Measurements from ENCODE around the gene ATP11B.
A peak's percentile ranks its signal among the peaks of the same experiment; 100 is the strongest.

Gene ATP11B

GRCh38 chr3:182913889-182914288 is 120.6 kb downstream of the ATP11B start:
- DNase-seq = peak; percentile 11

DNA sequence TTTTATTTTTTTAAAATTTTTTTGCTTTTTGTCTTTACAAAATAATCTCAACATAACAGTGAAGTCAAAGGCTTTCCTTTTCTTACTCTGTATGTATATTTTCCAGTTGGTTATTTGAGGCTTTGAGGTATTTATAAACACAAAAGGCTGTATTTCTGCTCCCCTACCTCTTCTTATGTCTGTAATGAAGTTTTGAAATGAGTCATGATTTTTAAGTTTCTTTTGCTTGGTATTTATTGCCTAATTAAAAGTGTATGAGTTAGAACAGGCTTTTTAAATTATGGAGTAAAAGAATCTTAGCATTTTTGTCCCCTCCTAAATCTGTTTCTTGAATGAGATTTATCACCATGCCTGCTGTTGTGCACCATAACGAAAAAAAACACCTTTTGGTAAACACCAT is 121.0 kb downstream of the ATP11B start:
- no peak for DNase-seq

DNA sequence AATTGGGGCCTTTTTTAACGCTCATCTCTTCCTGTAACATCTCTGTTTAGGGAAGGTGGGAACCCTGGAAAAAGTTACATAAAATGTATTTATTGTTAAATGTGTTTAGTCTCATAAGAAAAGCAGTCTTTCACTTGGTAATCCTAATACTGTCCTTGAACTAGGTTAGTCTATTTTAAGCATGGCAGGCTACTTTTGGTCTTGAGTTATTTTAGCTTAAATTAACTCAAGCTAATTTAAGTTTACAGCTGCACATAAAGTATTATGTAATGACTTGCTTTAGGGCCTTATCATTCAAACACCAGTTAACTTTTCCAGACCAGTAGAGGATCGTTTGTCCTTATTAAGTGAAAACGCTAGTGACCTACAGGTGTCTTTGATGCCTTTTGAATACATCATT is 123.8 kb downstream of the ATP11B start:
- no peak for DNase-seq

GRCh38 chr3:182919866-182920357 is 126.6 kb downstream of the ATP11B start:
- no peak for DNase-seq

GRCh38 chr3:182920515-182921084 is 127.3 kb downstream of the ATP11B start:
- no peak for DNase-seq

- no peak for DNase-seq
Observed at GRCh38 chr3:182921665-182922355, 128.5 kb downstream of the ATP11B start.

GRCh38 chr3:182925330-182925943 is 132.1 kb downstream of the ATP11B start:
- DNase-seq = no peak

DNA sequence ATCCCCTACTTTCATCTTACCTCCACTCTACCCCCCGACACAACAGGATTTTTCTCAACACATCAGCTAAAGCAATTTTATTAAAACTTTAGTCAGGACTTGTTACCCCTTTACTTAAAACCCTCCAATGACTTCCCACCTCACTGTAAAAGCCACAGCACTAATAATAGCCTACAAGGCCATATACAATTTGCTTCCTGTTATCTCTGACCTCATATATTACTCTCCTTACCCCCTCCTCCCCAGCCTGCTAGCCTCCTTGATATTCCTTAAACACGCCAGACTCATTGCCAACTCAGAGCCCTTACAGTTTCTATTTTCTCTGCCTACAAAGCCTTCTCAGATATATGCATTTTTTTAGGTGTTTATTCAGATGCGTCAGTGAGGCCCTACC is 132.6 kb downstream of the ATP11B start:
- DNase-seq = no peak

DNA sequence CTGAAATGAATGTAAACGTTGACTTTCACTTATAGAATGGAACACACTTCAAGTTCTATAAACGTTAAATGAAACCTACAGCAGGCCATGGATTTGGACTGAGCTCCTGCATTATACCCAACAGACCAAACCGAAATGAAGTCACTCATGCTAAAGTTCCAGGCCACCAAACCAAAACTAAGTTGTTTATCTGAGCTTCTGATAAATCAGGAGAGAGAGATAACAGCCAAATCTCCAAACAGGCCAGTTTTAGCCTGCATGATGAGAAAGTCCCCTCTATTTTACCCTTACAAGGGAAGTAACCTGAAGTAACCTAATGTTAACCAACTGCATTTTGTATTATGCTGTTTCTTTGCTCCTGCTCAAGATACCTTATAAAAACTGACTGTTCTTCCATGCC is 142.5 kb downstream of the ATP11B start:
- DNase-seq = no peak

DNA sequence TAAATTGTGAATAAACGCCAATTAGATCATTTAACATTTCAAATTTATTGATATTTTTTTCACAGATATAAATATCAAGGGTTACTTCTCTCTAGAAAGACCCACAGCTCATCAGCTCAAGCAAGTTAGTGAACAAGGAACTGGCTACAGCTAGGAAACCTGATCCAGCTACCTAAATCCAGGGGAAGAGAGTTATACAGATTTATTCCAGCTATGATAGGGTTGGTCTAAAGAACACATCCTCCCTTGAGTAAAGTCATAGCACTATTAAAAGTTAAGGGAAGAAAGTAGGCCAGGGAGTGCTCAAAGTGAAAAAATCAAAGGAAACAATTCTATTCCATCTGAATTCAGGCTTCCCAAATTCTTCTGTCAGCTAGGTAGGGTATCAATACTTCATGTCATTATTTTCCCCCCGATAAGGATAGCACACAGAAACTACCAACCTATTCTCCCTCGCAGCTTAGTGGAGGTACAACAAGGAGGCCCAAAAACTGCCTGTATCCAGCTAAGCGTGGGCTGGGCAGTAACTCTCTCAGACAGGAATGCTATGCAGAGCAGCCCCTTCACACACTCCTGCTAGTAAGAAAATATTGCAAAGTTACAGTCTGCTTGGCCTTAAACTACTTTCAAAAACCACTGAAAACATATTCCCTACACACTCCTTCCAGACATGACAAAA is 143.1 kb downstream of the ATP11B start:
- no peak for DNase-seq

GRCh38 chr3:182936918-182937285 is 143.6 kb downstream of the ATP11B start:
- DNase-seq = no peak

DNA sequence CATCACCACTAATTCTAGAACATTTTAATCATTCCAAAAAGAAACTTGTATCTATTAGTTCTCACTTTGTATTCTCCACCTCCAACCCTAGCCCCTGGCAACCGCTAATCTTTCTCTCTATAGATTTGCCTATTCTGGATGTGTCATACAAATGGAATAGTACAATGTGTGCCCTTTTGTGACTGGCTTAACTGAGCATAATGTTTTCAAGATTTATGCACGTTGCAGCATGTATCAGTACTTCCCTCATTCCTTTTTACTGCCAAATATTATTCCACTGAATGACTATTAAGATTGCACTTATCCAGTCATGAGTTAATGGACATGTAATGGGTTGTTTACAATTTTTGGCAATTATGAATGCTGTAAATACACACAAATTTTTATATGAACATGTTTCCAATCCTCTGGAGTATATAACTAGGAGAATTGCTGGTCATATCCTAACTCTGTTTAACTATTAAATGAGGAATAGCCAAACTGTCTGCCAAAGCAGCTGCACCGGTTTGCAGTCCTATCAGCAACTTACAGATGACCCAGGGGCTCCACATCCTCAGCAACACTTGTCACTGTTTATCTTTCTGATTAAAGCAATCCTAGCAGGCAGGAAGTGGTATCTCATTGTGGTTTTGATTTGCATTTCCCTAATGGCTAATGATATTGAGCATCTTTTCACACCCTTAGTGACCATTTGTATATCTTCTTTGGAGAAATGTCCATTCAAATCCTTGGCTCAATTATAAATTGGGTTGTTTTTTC is 144.2 kb downstream of the ATP11B start:
- no peak for DNase-seq

DNA sequence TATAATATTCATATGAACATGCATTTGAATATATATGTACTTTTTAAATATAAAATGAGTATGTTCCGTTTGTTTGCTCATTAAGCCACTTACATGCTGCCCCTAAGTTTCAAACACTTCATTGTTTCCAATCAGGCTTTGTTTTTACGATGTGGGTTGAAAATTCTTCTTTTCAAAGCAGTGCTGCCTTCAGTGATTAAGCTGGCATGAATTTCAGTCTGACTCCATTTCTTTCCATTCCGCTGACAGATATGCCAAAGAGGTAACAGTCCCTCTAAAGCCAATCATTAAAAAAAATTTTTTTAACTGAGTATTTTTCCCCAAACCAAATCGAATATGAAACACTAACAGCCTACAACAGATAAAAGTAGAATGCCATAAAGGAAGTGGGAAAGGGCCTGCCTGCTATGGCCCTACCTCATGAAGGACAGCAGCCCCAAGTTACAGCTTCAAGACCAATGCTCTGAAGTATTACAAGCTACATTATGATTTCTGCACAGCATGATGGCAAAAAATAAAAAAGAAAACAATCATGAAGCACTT is 147.0 kb downstream of the ATP11B start:
- no peak for DNase-seq

- no peak for DNase-seq
Observed at GRCh38 chr3:182941719-182942118, 148.4 kb downstream of the ATP11B start.

DNA sequence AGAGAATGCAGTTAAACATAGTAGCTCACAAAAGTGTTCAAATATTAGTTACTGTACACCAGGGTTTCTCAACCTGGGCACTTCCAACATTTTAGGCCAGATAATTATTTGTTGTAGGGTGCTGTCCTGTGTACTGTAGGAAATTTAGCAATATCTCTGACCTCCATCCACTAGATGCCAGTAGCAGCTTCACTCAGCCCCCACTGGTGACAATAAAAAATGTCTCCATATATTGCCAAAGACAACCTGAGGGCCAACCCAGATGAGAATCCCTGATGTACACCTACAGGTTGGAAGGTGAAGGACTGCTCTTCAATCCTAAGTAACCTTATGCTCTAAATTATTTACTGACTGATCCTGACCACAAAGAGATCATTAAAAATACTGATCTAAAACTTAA is 154.6 kb downstream of the ATP11B start:
- DNase-seq = no peak

GRCh38 chr3:182948305-182948704 is 155.0 kb downstream of the ATP11B start:
- DNase-seq = no peak

GRCh38 chr3:182949688-182950087 is 156.4 kb downstream of the ATP11B start:
- no peak for DNase-seq

GRCh38 chr3:182954553-182955235 is 161.4 kb downstream of the ATP11B start:
- no peak for DNase-seq

DNA sequence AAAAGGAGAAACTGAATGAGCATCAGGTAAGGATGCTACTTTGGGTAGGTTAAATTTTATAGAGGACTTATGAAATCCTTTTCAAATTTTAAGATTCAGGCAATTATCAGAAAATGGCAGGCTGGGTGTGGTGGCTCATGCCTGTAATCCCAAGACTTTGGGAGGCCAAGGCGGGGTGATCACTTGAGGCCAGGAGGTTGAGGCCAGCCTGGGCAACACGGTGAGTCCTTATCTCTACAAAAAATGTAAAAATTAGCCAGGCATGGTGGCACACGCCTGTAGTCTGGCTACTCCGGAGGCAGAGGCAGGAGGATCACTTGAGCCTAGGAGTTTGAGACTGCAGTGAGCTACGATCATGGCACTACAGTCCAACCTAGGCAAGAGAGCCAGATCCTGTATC is 163.9 kb downstream of the ATP11B start:
- no peak for DNase-seq

DNA sequence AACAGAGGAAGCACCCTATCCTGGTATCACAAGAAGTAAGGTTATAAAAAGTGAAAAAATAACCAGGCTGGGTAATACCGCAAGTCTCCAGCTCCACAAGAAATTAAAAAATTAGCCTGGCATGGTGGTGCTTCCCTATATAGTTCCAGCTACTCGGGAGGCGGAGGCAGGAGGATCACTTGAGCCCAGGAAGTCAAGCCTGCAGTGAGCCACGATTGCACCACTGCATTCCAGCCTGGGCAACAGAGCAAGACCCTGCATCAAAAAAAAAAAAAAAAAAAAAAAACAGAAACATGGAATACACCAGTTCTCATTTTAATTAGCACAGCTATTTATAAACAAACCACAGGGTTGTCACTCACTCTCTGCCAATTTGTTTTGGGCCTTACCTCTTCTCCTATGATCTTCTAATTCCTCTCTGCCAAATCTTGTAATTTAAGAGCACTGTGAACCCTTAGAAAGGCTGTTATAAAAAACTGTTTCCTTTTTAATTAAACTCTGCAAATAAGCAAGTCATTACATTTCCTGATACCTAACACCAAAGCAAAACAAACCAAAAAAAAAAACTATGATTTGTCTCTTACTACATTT is 164.5 kb downstream of the ATP11B start:
- no peak for DNase-seq

DNA sequence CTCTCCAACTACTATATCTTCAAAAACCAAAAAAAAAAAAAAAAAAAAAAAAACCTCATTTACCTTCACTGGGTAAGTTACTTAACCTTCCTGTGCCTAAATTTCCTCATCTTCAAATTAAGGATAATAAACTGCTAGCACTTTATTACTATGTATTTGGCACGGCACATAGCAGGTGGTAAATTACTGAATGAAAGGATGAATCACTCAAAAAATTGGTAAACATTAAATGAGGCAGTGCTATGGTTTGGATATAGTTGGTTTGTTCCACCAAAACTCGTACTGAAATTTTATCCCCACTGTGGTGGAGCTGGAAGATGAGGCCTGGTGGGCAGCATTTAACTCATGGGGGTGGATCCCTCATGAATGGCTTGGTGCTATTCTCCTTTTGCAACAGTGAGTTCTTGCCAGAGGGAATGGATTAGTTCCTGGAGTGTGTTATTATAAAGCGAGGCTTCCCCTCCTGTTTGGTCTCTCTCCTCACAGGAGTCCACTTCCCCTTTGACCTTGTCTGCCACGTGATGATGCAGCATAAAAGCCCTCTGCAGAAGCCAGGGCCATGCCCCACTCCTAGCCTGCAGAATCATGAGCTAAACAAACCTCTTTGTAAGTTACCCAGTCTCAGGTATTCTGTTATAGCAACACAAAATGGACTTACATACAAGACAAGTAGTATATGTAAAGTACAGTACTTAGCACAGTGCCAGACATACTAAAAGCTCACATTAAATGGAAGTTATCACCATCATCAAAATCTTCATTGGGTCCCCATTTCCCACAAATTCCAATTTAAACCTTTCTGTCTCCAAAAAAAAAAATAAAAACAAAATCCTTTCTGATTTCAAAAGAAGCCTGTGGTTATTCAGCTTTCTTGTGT is 166.4 kb downstream of the ATP11B start:
- no peak for DNase-seq
